ENCODE measurements around the gene FASTKD3.

FASTKD3 gene

DNA sequence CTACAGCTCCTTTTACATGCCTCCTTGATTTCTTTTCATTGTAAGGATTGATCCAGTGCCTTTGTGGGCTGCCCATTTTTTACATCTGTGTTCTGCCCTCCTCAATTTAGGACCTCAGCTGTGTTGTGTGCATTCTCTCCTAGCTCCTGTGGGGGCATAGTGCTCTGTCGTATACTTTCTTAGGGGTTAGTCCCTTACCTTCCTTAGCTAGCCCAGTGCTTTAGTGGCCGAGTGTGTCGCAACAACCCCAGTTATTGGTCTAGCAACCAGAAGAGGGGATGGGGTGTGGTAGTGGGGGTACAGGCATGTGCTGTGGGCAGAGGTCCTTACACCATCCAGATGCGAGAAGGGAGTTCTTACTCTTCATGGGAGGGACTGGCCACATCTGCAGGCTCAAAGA, 12.3 kb upstream of the FASTKD3 start:
- no peak for DNase-seq (ENCODE audit: low spot score)

DNA sequence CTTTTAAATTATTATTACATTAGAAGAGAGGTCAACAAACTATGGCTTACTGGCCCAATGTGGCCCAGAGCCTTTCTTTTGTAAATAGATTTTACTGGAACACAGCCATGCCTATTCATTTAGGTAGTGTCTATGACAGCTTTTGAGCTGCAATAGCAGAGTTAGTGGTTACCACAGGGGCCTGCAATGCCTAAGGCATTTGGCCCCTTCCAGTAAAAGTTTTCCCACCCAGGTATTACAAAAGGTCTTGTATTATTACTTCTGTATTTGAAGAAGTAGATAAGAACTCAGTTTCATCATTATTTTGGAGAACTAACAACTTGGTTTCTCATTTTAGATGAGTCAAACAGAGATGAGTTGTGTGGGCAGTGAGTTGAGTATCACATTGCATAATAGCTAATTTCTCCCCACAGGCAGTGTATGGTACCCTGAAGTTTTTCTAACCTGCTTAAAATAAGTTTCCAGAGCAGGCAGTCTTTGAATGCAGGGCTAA, 9.6 kb upstream of the FASTKD3 start:
- no peak for DNase-seq (ENCODE audit: low spot score)

DNA sequence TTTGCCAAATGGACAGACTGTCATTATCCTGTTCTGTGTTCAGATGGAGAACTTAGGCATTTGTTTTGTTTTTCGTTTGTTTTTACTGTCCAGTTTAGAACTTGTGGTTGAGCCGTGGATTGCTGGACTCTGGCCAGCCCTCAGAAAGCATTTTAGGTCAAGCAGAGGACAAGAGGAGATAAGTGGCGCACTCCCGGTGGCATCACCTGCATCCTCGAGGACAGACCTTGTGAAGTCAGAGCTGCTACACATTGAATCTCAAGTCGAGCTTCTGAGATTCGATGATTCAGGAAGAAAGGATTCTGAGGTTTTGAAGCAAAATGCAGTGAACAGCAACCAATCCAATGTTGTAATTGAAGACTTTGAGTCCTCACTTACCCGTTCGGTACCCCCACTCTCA, 9.0 kb upstream of the FASTKD3 start:
- no peak for DNase-seq (ENCODE audit: low spot score)

DNA sequence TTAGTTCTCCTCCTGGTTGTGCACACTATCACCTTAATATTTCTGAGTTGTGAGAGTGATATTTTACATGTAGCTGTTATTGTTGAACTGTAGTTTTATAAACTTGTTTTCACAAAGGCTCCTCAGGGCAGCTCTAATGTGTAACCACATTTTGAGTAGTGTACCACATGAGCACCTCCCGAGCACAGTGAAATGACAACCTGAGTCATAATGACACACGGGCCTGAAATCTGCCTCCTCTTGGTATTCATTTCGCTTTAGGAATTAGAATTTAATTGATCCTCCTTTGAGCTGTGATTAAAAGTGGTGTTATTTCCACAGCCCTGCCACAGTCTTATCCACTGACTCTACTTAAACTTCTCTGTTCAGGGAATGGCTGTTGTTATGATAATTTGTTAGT, 8.0 kb upstream of the FASTKD3 start:
- no peak for DNase-seq (ENCODE audit: low spot score)

DNA sequence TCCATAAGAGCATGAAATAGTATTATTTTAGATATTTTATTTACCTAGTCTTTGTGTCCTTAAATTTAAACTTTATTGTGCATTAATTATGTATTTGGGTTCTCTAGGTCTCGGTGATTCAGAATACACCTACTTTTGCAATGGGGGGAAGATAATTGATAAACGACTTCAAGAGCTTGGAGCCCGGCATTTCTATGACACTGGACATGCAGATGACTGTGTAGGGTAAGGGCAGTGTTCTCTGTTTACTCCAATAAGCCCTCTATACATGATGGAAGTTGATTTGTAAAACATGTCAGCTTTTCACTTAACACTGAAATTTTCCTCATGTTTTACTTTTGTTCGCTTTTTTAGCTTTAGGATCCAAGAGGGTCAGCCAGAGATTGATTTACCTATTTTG, 6.3 kb upstream of the FASTKD3 start:
- DNase-seq (ENCODE audit: low spot score) = no peak

DNA sequence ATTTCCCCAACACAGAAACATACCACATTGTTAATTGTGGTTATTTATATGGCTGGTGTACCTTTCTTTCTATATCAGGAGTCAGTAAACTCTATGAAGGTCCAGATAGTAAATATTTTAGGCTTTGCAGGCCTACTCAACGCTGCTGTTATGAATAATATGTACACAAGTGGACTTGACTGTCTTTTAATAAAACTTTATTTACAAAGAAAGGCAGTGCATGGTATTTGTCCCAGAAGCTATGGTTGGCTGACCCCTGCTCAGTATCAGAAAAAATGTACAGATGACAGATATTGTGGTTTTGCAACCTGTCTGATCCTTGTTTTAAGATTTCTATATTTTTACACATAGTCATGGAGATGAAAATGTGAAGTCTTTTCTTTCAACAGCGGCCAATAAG, 5.8 kb upstream of the FASTKD3 start:
- DNase-seq (ENCODE audit: low spot score) = no peak

DNA sequence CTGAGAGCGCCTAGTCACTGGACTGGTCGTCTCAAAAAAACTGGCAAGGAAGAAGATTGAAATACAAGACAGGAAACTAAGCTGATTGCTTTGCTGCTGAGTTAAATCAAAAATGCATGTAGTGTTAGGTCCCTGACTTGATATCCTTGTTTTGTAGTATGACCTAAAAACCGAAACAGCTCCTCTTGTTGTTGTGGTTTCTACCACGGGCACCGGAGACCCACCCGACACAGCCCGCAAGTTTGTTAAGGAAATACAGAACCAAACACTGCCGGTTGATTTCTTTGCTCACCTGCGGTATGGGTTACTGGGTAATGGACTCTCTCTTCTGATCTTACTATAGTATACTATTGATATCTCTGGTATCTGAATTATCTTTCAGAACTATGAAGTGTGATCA, 4.4 kb upstream of the FASTKD3 start:
- DNase-seq (ENCODE audit: low spot score) = no peak

DNA sequence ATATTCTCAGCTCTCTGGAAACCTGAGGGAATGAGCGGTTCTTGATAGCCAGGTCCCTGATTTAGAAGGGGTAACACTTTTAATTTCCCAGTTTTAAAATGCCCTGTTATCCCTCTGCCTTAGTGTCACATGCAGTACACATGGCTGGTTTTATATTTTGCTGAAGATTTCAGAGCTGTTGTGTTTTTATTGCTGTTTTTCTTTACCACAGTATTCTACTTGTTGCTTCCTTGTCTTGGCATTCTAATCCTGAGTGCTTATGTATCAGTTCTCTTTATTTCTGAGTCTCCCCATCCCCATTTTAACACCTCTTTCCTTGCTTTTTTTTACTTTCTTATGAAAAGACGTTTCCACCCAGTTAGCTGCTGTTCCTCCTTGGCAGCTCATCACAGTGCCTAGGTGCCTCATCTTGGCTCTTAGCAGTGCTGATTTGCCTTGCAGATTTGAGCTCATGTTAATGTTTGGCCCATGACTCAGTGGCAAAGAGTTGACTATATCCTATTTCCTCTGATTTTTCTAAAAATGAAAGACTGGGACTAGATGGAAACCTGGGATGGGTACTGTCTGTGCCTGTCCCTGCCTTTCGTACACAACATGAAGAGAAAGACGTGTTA, 3.8 kb upstream of the FASTKD3 start:
- no peak for DNase-seq (ENCODE audit: low spot score)

DNA sequence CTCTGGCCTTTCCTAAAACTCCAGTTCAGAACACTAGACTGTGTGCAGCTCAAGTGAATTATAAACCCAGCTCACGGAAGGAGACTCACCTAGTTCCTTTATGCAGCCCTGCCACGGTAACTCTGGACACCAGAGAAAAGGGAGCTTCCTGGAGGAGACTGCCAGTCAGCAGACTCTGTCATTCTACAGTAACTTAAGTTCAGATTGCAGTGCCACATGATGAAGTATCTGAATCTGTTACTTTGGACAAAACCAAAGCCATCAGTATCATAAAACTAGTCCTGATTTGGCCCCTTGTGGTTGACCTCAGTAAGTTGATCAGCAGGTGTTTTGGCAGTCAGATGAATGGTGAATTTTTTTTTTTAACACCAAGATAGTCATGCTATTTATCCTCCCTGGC, 2.8 kb upstream of the FASTKD3 start:
- DNase-seq (ENCODE audit: low spot score) = no peak

DNA sequence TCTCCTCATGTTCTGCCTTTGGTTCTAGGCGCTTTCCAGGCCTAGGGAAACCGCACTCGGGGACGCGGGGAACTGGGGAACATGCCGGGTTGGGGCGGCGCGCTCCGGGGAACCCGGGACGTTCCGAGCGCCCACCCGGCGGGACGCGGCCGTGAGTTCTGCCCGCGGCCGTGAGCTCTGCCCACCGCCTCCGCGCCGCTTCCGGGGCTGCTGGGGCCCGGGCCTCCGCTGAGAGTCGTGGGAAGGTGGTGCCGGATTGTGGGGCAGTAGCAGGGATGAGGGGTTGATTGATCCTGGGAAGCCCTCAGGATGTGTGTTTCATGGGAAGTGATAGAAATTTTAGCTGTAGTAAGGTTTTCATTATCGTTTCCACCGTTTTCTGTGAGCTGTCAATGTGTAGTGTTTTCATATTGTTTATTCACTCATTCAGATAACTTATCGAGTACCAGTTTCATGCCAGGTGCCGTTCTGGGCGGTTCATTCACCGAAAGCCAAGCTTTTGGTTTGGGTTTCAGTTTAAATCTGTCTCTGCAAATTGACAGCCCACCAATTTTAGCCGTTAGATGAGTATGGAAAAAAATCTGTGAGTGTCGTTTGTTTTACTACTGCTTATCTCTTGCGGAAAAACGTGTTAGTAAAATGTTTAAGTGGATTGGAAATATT, 774 bp upstream of the FASTKD3 start:
- no peak for DNase-seq (ENCODE audit: low spot score)

DNA sequence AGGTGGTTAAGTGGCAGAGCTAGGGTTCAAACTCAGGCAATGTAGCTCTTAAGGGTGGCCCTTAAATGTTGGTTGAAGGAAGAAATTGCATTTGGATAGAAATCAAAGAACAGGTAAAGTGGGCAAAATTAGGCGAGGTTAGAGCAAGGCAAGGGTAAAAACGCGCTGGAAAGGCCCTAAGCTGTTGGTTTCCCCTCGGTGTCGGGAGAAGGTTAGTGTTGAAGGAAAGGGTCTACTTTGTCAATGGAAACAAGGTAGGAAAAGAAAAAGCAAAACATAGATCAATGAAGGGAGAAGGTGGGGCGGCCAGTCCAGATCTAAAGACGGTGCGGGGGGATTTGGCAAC, 431 bp downstream of the FASTKD3 start:
- DNase-seq (ENCODE audit: low spot score) = no peak

DNA sequence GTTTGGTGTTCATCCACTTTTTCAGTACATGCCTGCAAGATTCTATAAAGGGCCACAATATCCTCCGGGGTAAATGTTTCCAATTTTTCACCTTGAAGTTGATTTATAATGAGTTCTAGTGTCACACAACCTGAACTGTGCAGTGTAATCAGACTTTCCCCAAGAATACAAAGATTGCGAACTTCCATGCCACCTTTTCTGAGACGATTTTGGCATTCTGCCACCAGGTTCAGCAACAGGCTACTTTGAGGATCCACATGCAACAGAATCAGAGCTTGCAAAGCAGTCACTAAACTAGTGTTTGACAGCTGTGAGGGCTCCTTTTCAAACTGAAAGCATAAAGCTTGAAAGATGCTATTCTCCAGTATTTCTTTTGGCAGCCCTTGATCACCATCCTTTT, 1.6 kb downstream of the FASTKD3 start:
- no peak for DNase-seq (ENCODE audit: low spot score)

DNA sequence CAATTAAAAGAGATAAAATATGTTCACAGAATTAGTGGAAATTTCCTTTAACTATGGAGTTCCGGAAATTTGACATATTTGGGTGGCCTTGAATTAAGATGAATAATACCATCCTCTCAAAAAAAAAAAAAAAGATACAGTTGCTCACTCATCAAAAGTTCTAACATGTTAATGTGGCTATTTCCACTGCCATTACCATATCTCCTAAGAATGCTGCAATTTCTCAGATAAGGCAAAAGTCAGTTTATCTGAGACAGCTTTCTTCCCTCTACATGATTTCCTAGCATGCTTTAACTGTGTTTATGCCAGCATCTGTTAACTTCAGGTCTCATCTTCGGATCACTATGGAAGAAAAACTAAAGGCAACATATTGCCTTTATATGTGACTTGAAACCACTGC, 2.6 kb downstream of the FASTKD3 start:
- no peak for DNase-seq (ENCODE audit: low spot score)

DNA sequence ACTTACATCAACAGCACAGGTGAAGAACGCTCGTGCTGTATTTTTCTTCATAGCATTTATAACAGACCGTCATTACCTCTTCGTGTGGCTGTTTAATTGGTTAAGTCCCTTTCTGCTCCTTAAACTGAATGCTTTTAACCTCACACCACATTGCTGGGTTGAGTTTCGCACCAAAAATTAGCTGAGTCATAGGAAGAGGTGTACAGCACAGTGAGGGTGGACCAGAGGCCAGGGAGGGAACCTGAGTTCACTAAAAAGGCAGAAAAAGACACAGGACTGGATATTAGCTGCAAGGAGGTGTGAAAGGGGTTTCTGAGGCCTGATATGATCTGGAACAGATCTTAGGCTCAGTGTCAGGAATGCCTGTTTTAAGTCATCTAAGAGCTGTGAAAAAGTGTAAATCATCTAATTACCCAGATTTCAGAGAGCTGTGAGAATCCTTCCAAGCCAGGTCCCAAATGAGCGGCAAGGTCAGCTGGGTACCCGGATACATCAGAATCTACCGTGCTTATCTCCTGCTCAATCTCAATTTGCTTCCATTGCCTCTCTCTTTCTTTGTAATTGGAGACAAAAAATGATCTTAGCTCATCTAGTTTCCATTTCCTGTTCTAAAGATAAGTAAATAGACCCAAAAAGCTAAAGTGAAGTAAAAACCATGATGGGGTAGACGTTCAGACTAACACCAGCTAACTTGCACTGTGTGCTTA, 10.8 kb downstream of the FASTKD3 start:
- DNase-seq (ENCODE audit: low spot score) = no peak

DNA sequence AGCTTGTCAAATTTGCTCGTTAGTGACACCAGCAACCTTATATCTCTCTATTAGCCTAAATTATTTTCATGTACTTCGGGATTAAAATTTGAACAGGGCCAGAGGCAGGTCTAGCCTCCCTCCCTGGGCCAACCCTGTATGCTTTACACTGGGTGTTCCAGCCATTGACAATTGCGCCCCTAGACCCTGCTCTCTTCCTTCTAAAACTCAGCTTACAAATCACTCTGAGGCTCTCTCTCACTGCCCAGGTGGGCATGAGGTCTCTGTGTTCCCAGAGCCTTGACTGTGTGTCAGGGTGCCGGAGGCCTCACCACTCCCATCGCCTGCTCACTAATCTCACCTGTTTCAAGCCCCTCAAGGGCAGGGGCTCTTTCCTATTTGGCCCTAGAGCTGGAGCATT, 11.5 kb downstream of the FASTKD3 start:
- no peak for DNase-seq (ENCODE audit: low spot score)

DNA sequence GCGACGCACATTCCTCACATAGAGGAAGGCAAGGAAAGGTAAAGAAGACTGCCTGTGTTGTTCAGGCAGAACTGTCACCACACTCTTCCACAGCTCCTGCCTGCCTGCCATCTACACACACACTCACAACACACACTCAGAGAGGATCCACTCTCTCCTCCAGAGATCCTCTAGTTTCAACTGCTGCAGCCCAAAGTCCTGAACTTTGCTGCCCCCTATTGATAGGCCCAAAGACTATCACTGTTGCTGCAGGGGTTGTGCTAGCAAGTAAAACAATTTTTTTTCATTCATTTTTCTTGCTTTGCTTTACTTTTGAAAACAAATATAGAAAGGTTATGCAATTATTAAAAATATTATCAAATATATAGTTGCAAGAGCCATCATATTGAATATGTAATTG, 12.0 kb downstream of the FASTKD3 start:
- DNase-seq (ENCODE audit: low spot score) = peak; percentile 56

DNA sequence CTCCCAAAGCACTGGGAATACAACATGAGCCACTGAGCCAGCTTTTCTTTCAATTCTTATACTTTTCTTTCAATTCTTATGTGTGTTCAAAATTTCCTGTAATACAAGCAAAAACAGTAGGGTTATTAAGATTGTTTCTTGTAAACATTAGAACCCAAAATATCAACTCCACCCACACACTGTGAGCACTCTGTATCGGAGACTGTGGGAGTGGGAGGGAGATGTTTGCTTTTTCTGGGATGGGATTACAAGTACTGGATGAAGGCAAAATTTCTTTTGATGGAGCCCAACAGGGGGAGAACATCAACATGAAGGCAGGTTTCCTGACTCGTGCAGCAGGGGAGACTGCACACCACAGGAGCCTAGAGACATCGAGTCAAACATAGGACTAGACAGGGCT, 13.2 kb downstream of the FASTKD3 start:
- no peak for DNase-seq (ENCODE audit: low spot score)

DNA sequence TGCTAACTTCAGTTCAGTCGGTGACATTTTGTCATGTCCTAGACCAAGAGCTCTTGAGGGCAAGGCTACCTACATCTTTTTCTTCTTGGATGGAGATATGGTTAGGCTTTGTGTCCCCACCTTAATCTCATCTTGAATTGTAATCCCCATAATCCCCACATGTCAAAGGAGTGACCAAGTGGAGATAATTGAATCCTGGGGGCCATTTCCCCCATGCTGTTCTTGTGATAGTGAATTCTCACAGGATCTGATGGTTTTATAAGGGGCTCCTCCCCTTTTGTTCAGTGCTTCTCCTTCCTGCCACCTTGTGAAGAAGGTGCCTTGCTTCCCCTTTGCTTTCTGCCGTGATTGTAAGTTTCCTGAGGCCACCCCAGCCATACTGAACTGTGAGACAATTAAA, 15.8 kb downstream of the FASTKD3 start:
- DNase-seq (ENCODE audit: low spot score) = no peak

DNA sequence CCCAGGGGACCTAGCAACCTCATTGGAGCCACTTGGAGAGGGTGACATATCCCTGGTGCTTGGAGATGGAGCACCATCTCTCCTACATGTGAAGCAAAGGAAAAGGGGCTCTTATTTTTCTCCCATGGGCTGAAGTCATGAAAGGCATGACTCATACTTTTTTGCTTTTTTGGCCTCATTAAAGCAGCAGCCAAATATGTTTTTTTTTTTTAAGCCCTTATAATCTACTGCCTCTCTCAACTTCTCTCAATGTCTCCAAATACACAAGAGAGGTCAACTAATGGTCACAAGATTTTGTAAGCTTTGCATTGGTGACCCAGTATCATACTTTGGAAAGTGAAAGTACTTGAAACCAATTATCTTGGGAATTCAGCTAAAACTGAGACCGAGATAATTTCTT, 16.3 kb downstream of the FASTKD3 start:
- no peak for DNase-seq (ENCODE audit: low spot score)

DNA sequence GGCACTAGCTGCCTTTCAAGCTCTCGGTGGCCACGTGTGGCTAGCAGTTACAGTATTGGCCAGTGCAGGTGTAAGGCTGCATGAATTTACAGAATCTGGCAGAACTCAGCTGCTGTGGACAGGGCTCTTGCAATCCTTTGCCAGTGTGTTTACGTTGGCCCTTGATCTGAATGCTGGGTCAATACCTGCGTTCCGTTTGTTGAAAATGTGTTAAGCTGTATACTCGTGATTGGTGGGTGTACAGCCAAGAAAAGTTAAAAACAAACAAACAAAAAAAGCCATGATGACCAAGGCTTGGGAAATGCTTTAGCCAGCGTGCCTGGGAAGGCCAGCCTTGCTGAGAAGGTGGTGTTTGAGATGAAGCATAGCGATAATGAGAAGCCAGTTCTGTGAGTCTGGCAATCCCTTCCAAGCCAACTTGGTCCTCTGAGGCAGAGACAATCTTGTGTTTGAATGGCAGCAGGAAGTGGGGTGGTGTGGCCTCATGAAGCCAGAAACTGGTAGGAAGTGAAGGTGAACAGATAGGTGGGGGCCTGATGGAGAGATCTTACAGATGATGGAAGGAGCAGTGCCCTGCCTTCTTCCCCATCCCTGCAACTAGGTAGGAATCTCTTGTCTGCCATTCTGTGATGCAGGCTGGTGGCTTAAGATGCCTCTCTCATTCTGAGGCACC, 17.1 kb downstream of the FASTKD3 start:
- DNase-seq (ENCODE audit: low spot score) = no peak

DNA sequence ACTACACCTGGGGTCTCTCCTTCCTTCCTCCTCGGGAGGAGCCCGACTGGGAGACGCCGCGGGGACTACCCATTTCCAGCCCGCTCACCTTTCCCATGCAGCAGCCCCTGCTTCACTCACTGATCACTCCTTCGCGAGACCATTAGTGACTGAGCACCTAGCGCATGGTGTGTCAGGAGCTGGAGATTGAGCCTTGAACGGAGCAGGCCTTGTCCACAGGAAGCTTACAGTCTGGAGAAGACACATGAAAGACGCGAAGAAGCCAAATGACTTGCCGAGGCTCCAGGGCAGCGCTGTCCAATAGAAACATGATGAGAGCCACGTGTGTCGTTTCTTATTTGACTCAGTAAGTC, 17.6 kb downstream of the FASTKD3 start:
- no peak for DNase-seq (ENCODE audit: low spot score)

DNA sequence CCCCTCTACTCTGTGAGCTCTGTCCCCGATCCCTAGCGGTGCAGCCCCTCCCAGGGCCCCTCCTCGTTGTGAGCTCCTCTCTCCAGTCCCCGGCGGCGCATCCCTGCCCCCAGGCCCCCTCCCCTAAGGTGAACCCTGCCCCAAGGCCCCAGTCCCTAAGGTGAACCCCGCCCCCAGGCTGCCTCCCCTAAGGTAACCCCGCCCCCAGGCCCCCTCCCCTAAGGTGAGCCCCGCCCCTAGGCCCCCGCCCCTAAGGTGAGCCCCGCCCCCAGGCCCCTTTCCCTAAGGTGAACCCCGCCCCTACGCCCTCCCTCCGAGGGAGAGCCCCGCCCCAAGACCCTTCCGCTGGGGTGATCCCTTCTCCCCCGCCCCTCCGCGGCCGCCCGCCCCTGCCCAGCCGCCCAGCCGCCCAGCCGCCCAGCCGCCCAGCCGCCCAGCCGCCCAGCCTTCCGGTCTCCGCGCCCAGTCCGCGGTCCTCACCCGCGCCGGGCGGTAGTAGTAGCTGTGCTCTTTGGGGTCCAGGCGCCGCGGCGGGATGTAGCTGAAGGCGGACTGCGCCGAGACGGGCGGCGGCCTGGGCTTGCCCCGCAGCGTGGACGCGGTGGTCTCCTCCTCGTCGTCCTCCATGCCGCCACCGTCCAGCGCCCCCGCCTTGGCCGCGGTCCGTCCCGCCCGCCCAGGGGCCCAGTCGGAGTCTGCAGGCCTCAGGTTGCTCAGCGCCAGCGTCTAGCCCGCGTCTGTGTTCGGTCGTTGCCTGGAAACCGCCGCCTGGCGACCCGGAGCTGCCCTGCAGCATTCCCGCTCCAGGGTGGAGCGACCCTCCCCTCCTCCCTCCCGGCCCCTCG, 18.2 kb downstream of the FASTKD3 start, which contains the start of gene CFAP90:
Gene CFAP90, minus strand, starts transcription at position 739 of the 845 bp plus-strand sequence. Its CDS starts 112 bp downstream, at position 627.
- DNase-seq (ENCODE audit: low spot score) = peak; percentile 91

Data from ecto neural progenitor cell (in vitro differentiated cells).